Measurements from ENCODE around the gene PHACTR3. TPM values are rescaled to one million over a fixed set of nuclear protein-coding genes. Genes with fewer than 3 reads are reported as not detected.
"Not testable (repeated sequence)": the region's sequence is repeated elsewhere in the genome, so short reads cannot be mapped to it uniquely, and the experiment has no call there.

The PHACTR3 gene
- total RNA-seq (under 1 TPM; 0.14 to 0.42 TPM), polyA plus RNA-seq (under 1 TPM; 0.15 to 0.19 TPM)

- no peak within 1 kb of the TSS for H3K9ac ChIP-seq (ENCODE audit: low read depth in 1 of 2, low read length in 2 of 2)
- peak within 1 kb of the TSS in 1 of 3 donors; percentile 22 for H3K4me3 ChIP-seq (ENCODE audit: low read depth in 1 of 3, low read length in 3 of 3)
- H3K27ac ChIP-seq (ENCODE audit: low read depth in 1 of 2, low read length in 2 of 2) = no peak within 1 kb of the TSS
- no peaks in the 10 kb centered on the region for H3K36me3 ChIP-seq (ENCODE audit: control insufficient read depth in 4 of 4, insufficient read depth in 3 of 4, low read depth in 1 of 4, low read length in 3 of 4)
- H3K4me1 ChIP-seq (ENCODE audit: control insufficient read depth in 4 of 4, insufficient read depth in 4 of 4, low read length in 3 of 4) = no peaks in the 10 kb centered on the region
- peaks cover 0 to 6% (median 5%) of the 10 kb centered on the region in 4 donors for H3K27me3 ChIP-seq (ENCODE audit: control insufficient read depth in 4 of 4, insufficient read depth in 4 of 4, low read length in 3 of 4)
- no peak for DNase-seq (ENCODE audit: low spot score)
- 4% methylated on average over 40 of the region's 40 CpGs for WGBS
- no peaks in the 10 kb centered on the region for H3K9me3 ChIP-seq (ENCODE audit: control insufficient read depth in 4 of 4, low read length in 3 of 4)
- no peak for TF ChIP-seq FOXA1 (IDR thresholded peaks at IDR 0.05)
- no peak for TF ChIP-seq MAX (IDR thresholded peaks at IDR 0.05)
- no peak for TF ChIP-seq NR2F2 (IDR thresholded peaks at IDR 0.05)
- no peak for TF ChIP-seq HNF4A (conservative IDR thresholded peaks at IDR 0.05)
- no peak for TF ChIP-seq YY1 (IDR thresholded peaks at IDR 0.05)
- no peak for TF ChIP-seq HNF4G (IDR thresholded peaks at IDR 0.05)
- TF ChIP-seq REST (IDR thresholded peaks at IDR 0.05) = no peak
- TF ChIP-seq JUND (IDR thresholded peaks at IDR 0.05) = no peak
- TF ChIP-seq ATF3 (IDR thresholded peaks at IDR 0.05) = no peak
- TF ChIP-seq GABPA (IDR thresholded peaks at IDR 0.05 in 1 of 2, conservative IDR thresholded peaks at IDR 0.05 in 1 of 2) = no peak
- TF ChIP-seq FOXA2 (IDR thresholded peaks at IDR 0.05) = no peak
- TF ChIP-seq RXRA (IDR thresholded peaks at IDR 0.05) = no peak
- TF ChIP-seq CTCF (IDR thresholded peaks at IDR 0.05; ENCODE audit: low read depth, low read length, missing input control) = no peak
- no peak for TF ChIP-seq TAF1 (conservative IDR thresholded peaks at IDR 0.05)
Measured at GRCh38 chr20:59603781-59604541, at the start of gene PHACTR3. Gene PHACTR3 (plus strand): TSS chr20:59604540. CDS start chr20:59605015, 475 bp downstream.

GRCh38 chr20:59557733-59558529, 46.4 kb upstream of the PHACTR3 start:
- H3K4me3 ChIP-seq (ENCODE audit: low read depth in 1 of 3, low read length in 3 of 3); H3K9me3 ChIP-seq (ENCODE audit: control insufficient read depth in 4 of 4, low read length in 3 of 4); H3K9ac ChIP-seq (ENCODE audit: low read depth in 1 of 2, low read length in 2 of 2); H3K4me1 ChIP-seq (ENCODE audit: control insufficient read depth in 4 of 4, insufficient read depth in 4 of 4, low read length in 3 of 4); H3K36me3 ChIP-seq (ENCODE audit: control insufficient read depth in 4 of 4, insufficient read depth in 3 of 4, low read depth in 1 of 4, low read length in 3 of 4); H3K27ac ChIP-seq (ENCODE audit: low read depth in 1 of 2, low read length in 2 of 2); DNase-seq (ENCODE audit: low spot score); H3K27me3 ChIP-seq (ENCODE audit: control insufficient read depth in 4 of 4, insufficient read depth in 4 of 4, low read length in 3 of 4): not testable (repeated sequence)
- 91% methylated on average over 26 of the region's 26 CpGs for WGBS

Measured in liver (tissue), 9 donors.